ENCODE measurements around the gene TBC1D14. TPM values are rescaled to one million over a fixed set of nuclear protein-coding genes. Genes with fewer than 3 reads are reported as not detected.
"Not testable (repeated sequence)": the region's sequence is repeated elsewhere in the genome, so short reads cannot be mapped to it uniquely, and the experiment has no call there.

Gene TBC1D14
- total and polyA plus RNA-seq, 4 donors = 12.9 to 59.7 (median 25.9) TPM

GRCh38 chr4:6888506-6889071 lies 21.0 kb upstream of the TBC1D14 start:
- WGBS, 2 donors = 67 to 69% methylated on average over 14 to 15 of the region's 15 CpGs
- peak in 1 of 2 donors; percentile 70 for DNase-seq
- Histone ChIP-seq H3K4me1 (ENCODE audit: control insufficient read depth in 1 of 2, insufficient read depth in 2 of 2, low read length in 2 of 2) (no peaks in the 10 kb centered on the region), H3K4me3 (ENCODE audit: low read length in 2 of 2) (no peak overlapping the region), H3K9me3 (ENCODE audit: control insufficient read depth, low read length) (no peaks in the 10 kb centered on the region), H3K27me3 (ENCODE audit: control insufficient read depth in 1 of 2, insufficient read depth in 2 of 2, low read length in 1 of 2) (no peaks in the 10 kb centered on the region), H3K36me3 (ENCODE audit: control insufficient read depth in 1 of 2, insufficient read depth in 2 of 2, low read length in 1 of 2) (no peaks in the 10 kb centered on the region), H3K27ac (ENCODE audit: low read depth in 1 of 2, low read length in 2 of 2) (no peak overlapping the region)
- no peak for ATAC-seq (ENCODE audit: low FRiP score)
- intact Hi-C loops (cut with DNase I) = no loop called here

GRCh38 chr4:6889101-6889735 lies 20.4 kb upstream of the TBC1D14 start:
- H3K4me3 ChIP-seq (ENCODE audit: low read length in 2 of 2) = no peak overlapping the region
- H3K27me3 ChIP-seq (ENCODE audit: control insufficient read depth in 1 of 2, insufficient read depth in 2 of 2, low read length in 1 of 2) = no peaks in the 10 kb centered on the region
- no peaks in the 10 kb centered on the region for H3K9me3 ChIP-seq (ENCODE audit: control insufficient read depth, low read length)
- no peaks in the 10 kb centered on the region for H3K4me1 ChIP-seq (ENCODE audit: control insufficient read depth in 1 of 2, insufficient read depth in 2 of 2, low read length in 2 of 2)
- ATAC-seq (ENCODE audit: low FRiP score) = no peak
- H3K36me3 ChIP-seq (ENCODE audit: control insufficient read depth in 1 of 2, insufficient read depth in 2 of 2, low read length in 1 of 2) = no peaks in the 10 kb centered on the region
- WGBS, 2 donors = 90 to 92% methylated on average over 37 of the region's 37 CpGs
- H3K27ac ChIP-seq (ENCODE audit: low read depth in 1 of 2, low read length in 2 of 2) = no peak overlapping the region
- peak in 1 of 2 donors; percentile 75 for DNase-seq
- intact Hi-C loops (cut with DNase I) = no loop called here

GRCh38 chr4:6889736-6890324 lies 19.8 kb upstream of the TBC1D14 start:
- H3K27ac ChIP-seq (ENCODE audit: low read depth in 1 of 2, low read length in 2 of 2) = no peak overlapping the region

GRCh38 chr4:6890358-6890757 lies 19.3 kb upstream of the TBC1D14 start:
- no peak for DNase-seq

More at GRCh38 chr4:6889736-6890324, 19.8 kb upstream of the TBC1D14 start:
- H3K4me1 ChIP-seq (ENCODE audit: control insufficient read depth in 1 of 2, insufficient read depth in 2 of 2, low read length in 2 of 2) = no peaks in the 10 kb centered on the region
- H3K9me3 ChIP-seq (ENCODE audit: control insufficient read depth, low read length) = no peaks in the 10 kb centered on the region
- WGBS, 2 donors = 91 to 94% methylated on average over 15 of the region's 15 CpGs
- H3K4me3 ChIP-seq (ENCODE audit: low read length in 2 of 2) = no peak overlapping the region
- H3K36me3 ChIP-seq (ENCODE audit: control insufficient read depth in 1 of 2, insufficient read depth in 2 of 2, low read length in 1 of 2) = no peaks in the 10 kb centered on the region
- no peaks in the 10 kb centered on the region for H3K27me3 ChIP-seq (ENCODE audit: control insufficient read depth in 1 of 2, insufficient read depth in 2 of 2, low read length in 1 of 2)
- ATAC-seq (ENCODE audit: low FRiP score) (no peak), DNase-seq (peak in 1 of 2 donors; percentile 55)
- intact Hi-C loops (cut with DNase I) = no loop called here

GRCh38 chr4:6890971-6891370 lies 18.7 kb upstream of the TBC1D14 start:
- DNase-seq; H3K4me1 ChIP-seq (ENCODE audit: control insufficient read depth in 1 of 2, insufficient read depth in 2 of 2, low read length in 2 of 2); H3K36me3 ChIP-seq (ENCODE audit: control insufficient read depth in 1 of 2, insufficient read depth in 2 of 2, low read length in 1 of 2); H3K27me3 ChIP-seq (ENCODE audit: control insufficient read depth in 1 of 2, insufficient read depth in 2 of 2, low read length in 1 of 2); H3K9me3 ChIP-seq (ENCODE audit: control insufficient read depth, low read length); intact Hi-C loops (cut with DNase I); H3K4me3 ChIP-seq (ENCODE audit: low read length in 2 of 2); ATAC-seq (ENCODE audit: low FRiP score); H3K27ac ChIP-seq (ENCODE audit: low read depth in 1 of 2, low read length in 2 of 2): not testable (repeated sequence)
- 94 to 97% methylated on average over 9 of the region's 9 CpGs for WGBS, 2 donors

More at GRCh38 chr4:6890358-6890757, 19.3 kb upstream of the TBC1D14 start:
- Histone ChIP-seq H3K9me3 (ENCODE audit: control insufficient read depth, low read length) (no peaks in the 10 kb centered on the region), H3K27ac (ENCODE audit: low read depth in 1 of 2, low read length in 2 of 2) (no peak overlapping the region), H3K36me3 (ENCODE audit: control insufficient read depth in 1 of 2, insufficient read depth in 2 of 2, low read length in 1 of 2) (no peaks in the 10 kb centered on the region), H3K4me1 (ENCODE audit: control insufficient read depth in 1 of 2, insufficient read depth in 2 of 2, low read length in 2 of 2) (no peaks in the 10 kb centered on the region), H3K4me3 (ENCODE audit: low read length in 2 of 2) (no peak overlapping the region), H3K27me3 (ENCODE audit: control insufficient read depth in 1 of 2, insufficient read depth in 2 of 2, low read length in 1 of 2) (no peaks in the 10 kb centered on the region)
- WGBS, 2 donors = 87 to 96% methylated on average over 3 of the region's 3 CpGs
- no peak for ATAC-seq (ENCODE audit: low FRiP score)
- intact Hi-C loops (cut with DNase I) = no loop called here

- Histone ChIP-seq H3K9me3 (ENCODE audit: control insufficient read depth, low read length) (no peaks in the 10 kb centered on the region), H3K4me3 (ENCODE audit: low read length in 2 of 2) (no peak overlapping the region), H3K27me3 (ENCODE audit: control insufficient read depth in 1 of 2, insufficient read depth in 2 of 2, low read length in 1 of 2) (no peaks in the 10 kb centered on the region), H3K27ac (ENCODE audit: low read depth in 1 of 2, low read length in 2 of 2) (no peak overlapping the region), H3K36me3 (ENCODE audit: control insufficient read depth in 1 of 2, insufficient read depth in 2 of 2, low read length in 1 of 2) (no peaks in the 10 kb centered on the region), H3K4me1 (ENCODE audit: control insufficient read depth in 1 of 2, insufficient read depth in 2 of 2, low read length in 2 of 2) (no peaks in the 10 kb centered on the region)
- DNase-seq (no peak), ATAC-seq (ENCODE audit: low FRiP score) (no peak)
- 88 to 93% methylated on average over 10 of the region's 10 CpGs for WGBS, 2 donors
- intact Hi-C loops (cut with DNase I) = no loop called here
Observed at GRCh38 chr4:6891436-6892170, 18.0 kb upstream of the TBC1D14 start.

GRCh38 chr4:6892190-6892908 lies 17.3 kb upstream of the TBC1D14 start:
- no peaks in the 10 kb centered on the region for H3K4me1 ChIP-seq (ENCODE audit: control insufficient read depth in 1 of 2, insufficient read depth in 2 of 2, low read length in 2 of 2)
- no peaks in the 10 kb centered on the region for H3K36me3 ChIP-seq (ENCODE audit: control insufficient read depth in 1 of 2, insufficient read depth in 2 of 2, low read length in 1 of 2)
- WGBS, 2 donors = 69 to 73% methylated on average over 20 of the region's 20 CpGs
- H3K4me3 ChIP-seq (ENCODE audit: low read length in 2 of 2) = no peak overlapping the region
- ATAC-seq (ENCODE audit: low FRiP score) (peak; percentile 56), DNase-seq (peak in 1 of 2 donors; percentile 76)
- no peaks in the 10 kb centered on the region for H3K27me3 ChIP-seq (ENCODE audit: control insufficient read depth in 1 of 2, insufficient read depth in 2 of 2, low read length in 1 of 2)
- intact Hi-C loops (cut with DNase I) = no loop called here
- no peak overlapping the region for H3K27ac ChIP-seq (ENCODE audit: low read depth in 1 of 2, low read length in 2 of 2)
- H3K9me3 ChIP-seq (ENCODE audit: control insufficient read depth, low read length) = no peaks in the 10 kb centered on the region

- WGBS, 2 donors = 77 to 83% methylated on average over 6 of the region's 6 CpGs
- Histone ChIP-seq H3K27ac (ENCODE audit: low read depth in 1 of 2, low read length in 2 of 2) (no peak overlapping the region), H3K4me3 (ENCODE audit: low read length in 2 of 2) (no peak overlapping the region), H3K36me3 (ENCODE audit: control insufficient read depth in 1 of 2, insufficient read depth in 2 of 2, low read length in 1 of 2) (no peaks in the 10 kb centered on the region), H3K9me3 (ENCODE audit: control insufficient read depth, low read length) (no peaks in the 10 kb centered on the region), H3K27me3 (ENCODE audit: control insufficient read depth in 1 of 2, insufficient read depth in 2 of 2, low read length in 1 of 2) (no peaks in the 10 kb centered on the region), H3K4me1 (ENCODE audit: control insufficient read depth in 1 of 2, insufficient read depth in 2 of 2, low read length in 2 of 2) (no peaks in the 10 kb centered on the region)
- intact Hi-C loops (cut with DNase I) = no loop called here
- DNase-seq = no peak
- no peak for ATAC-seq (ENCODE audit: low FRiP score)
Observed at GRCh38 chr4:6892909-6893202, 16.8 kb upstream of the TBC1D14 start.
